ENCODE measurements around the gene TAF6.
A peak's percentile ranks its signal among the peaks of the same experiment; 100 is the strongest.
"Not testable (repeated sequence)": the region's sequence is repeated elsewhere in the genome, so short reads cannot be mapped to it uniquely, and the experiment has no call there.

TAF6 gene

GRCh38 chr7:100152404-100152803 is 33.2 kb upstream of the TAF6 start:
- DNase-seq = no peak

- peak; percentile 81 to 100 (median 97) for DNase-seq
Observed at GRCh38 chr7:100148559-100149328, 29.6 kb upstream of the TAF6 start, which contains the start of gene LAMTOR4. LAMTOR4 (plus strand) TSS chr7:100148918; CDS start chr7:100148973, 55 bp downstream.

GRCh38 chr7:100148225-100148558 is 29.0 kb upstream of the TAF6 start:
- no peak for DNase-seq

GRCh38 chr7:100147278-100147677 is 28.1 kb upstream of the TAF6 start:
- DNase-seq = no peak

- not testable (repeated sequence) for DNase-seq
Observed at GRCh38 chr7:100146350-100146749, 27.2 kb upstream of the TAF6 start.

GRCh38 chr7:100142461-100142860 is 23.3 kb upstream of the TAF6 start:
- DNase-seq = no peak

- no peak for DNase-seq
Observed at GRCh38 chr7:100141555-100141949, 22.4 kb upstream of the TAF6 start.

GRCh38 chr7:100137851-100138760 is 18.9 kb upstream of the TAF6 start:
- no peak for DNase-seq

GRCh38 chr7:100132697-100133151 is 13.6 kb upstream of the TAF6 start:
- peak in 7 of 14 donors; percentile 5 to 25 (median 16) for DNase-seq

- DNase-seq = no peak
Observed at GRCh38 chr7:100132126-100132525, 13.0 kb upstream of the TAF6 start.

GRCh38 chr7:100130608-100131453 is 11.7 kb upstream of the TAF6 start:
- peak in 12 of 14 donors; percentile 10 to 78 (median 44) for DNase-seq

GRCh38 chr7:100130220-100130607 is 11.1 kb upstream of the TAF6 start:
- DNase-seq = not testable (repeated sequence)

- no peak for DNase-seq
Observed at GRCh38 chr7:100128637-100128963, 9.4 kb upstream of the TAF6 start.

GRCh38 chr7:100127866-100128636 is 8.9 kb upstream of the TAF6 start:
- peak in 2 of 14 donors; percentile 14 to 45 for DNase-seq

GRCh38 chr7:100126931-100127865 is 8.0 kb upstream of the TAF6 start, which contains the start of gene MBLAC1:
MBLAC1 (plus strand) TSS chr7:100126967; CDS start chr7:100127396, 429 bp downstream.
- peak; percentile 56 to 92 (median 82) for DNase-seq

- peak in 1 of 14 donors; percentile 80 for DNase-seq
Observed at GRCh38 chr7:100126239-100126930, 7.2 kb upstream of the TAF6 start.

GRCh38 chr7:100124301-100125230 is 5.4 kb upstream of the TAF6 start:
- no peak for DNase-seq

- DNase-seq = no peak
Observed at GRCh38 chr7:100122568-100122967, 3.4 kb upstream of the TAF6 start.

GRCh38 chr7:100122067-100122466 is 2.9 kb upstream of the TAF6 start:
- no peak for DNase-seq

Measured in C1 segment of cervical spinal cord (tissue), 14 donors.